Aorta (tissue), 5 donors: Measurements from ENCODE around the gene ELMO1. TPM values are rescaled to one million over a fixed set of nuclear protein-coding genes. Genes with fewer than 3 reads are reported as not detected.

Source experiments
- ATAC-seq: fragments of 200-7000 bp; cut with Tn5 transposase; one replicate; pipeline ENCODE4 v1.9.1; 2022; ENCODE audit warnings: moderate library complexity; ENCODE audit not compliant: low FRiP score
- DNase-seq, 2 donors: peaks; one replicate each; pipeline ENCODE4 v3.0.0-alpha.2; 2020
- H3K27ac ChIP-seq, 2 donors: one replicate each; pipeline ENCODE4 v1.5.1; 2013; ENCODE audit warnings: low read length in 2 of 2, mild to moderate bottlenecking in 2 of 2, moderate library complexity in 2 of 2, control low read depth in 1 of 2, inconsistent platforms in 1 of 2, low read depth in 1 of 2
- H3K27me3 ChIP-seq, 2 donors: one replicate each; pipeline ENCODE4 v1.6.1; 2013; ENCODE audit warnings: control low read depth in 1 of 2, low read length in 1 of 2, mild to moderate bottlenecking in 1 of 2, moderate library complexity in 1 of 2; ENCODE audit not compliant: insufficient read depth in 2 of 2, control insufficient read depth in 1 of 2
- H3K36me3 ChIP-seq, 2 donors: one replicate each; pipeline ENCODE4 v1.6.1; 2013; ENCODE audit warnings: control low read depth in 1 of 2, low read length in 1 of 2, mild to moderate bottlenecking in 1 of 2; ENCODE audit not compliant: insufficient read depth in 2 of 2, control insufficient read depth in 1 of 2
- H3K4me1 ChIP-seq, 2 donors: one replicate each; pipeline ENCODE4 v1.6.1; 2013; ENCODE audit warnings: low read length in 2 of 2, control low read depth in 1 of 2, mild to moderate bottlenecking in 1 of 2, moderate library complexity in 1 of 2; ENCODE audit not compliant: insufficient read depth in 2 of 2, control insufficient read depth in 1 of 2
- H3K4me3 ChIP-seq, 2 donors: one replicate each; pipeline ENCODE4 v1.5.1; 2013; ENCODE audit warnings: low read length in 2 of 2, control low read depth in 1 of 2, mild to moderate bottlenecking in 1 of 2
- H3K9me3 ChIP-seq: one replicate; pipeline ENCODE4 v1.6.1; 2013; ENCODE audit warnings: mild to moderate bottlenecking, low read length; ENCODE audit not compliant: control insufficient read depth
- WGBS, 2 donors: extraction: QIAGEN DNeasy Blood & Tissue Kit; methylation state at CpG; one replicate each; pipeline ENCODE4 v1.1.7; 2013; 5-methylcytosine and 5-hydroxymethylcytosine counted together
- intact Hi-C, 2 donors: fragments of 100-400 bp; cut with DNase I; formaldehyde crosslinking; loops; one replicate each; pipeline versions ENCODE4 v1.14.2 to v1.15.0; 2022
- polyA plus RNA-seq, 2 donors: library from polyadenylated mRNA; stranded (reverse); fragments of 200-250 nt; gene quantifications; one replicate each; pipeline ENCODE4 v1.2.3, GENCODE V29; 2013
- total RNA-seq, 2 donors: library from RNA; stranded (reverse); fragmentation: NEBNext Ultra II Directional; extraction: Animal tissue kit (Norgen Biotek cat#: 25700); gene quantifications; one replicate each; pipeline ENCODE4 v1.2.1, GENCODE V29; 2021
- donor health status: healthy with polysubstance abuse.
- donor health status: Bipolar disorder and iron deficiency.
- donor health status: DM: no; HTN: no; CAD: no.
- donor health status: DM: no; HTN: no; CAD: no.
- donor health status: DM: yes; HTN: yes; CAD: no.

Gene ELMO1
- total and polyA plus RNA-seq, 4 donors = 1.8 to 86.9 (median 24.8) TPM

DNA sequence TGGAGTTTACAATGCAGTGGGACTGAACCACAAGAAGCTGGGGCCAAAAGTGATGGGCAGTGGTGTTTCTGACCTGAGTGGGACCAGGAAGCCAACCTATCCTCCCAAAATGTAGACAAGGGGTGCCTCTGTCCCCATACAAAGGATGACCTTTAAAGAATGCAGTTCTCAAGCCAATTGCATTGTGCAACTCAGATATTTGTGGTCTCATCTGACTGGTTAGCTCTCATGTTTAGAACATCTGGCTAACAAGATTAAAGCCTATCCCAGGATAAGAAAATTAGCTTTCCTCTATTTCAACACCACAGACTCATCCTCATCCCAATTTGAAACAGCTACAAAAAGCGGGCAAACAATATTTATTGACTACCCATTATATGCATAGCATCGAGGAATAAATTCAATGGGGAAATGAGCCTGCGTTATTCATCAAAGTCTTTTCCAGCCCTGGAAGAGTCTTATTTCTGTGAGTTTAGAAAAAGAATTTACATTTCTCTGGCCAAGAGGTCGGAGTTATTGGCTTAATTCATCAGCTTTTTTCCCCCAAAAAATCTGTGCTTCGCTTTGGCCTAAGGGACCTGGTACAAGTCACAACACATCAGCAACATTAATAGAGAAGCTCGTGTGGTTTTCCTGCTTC is 26.7 kb downstream of the ELMO1 start:
- no peak overlapping the region for H3K27ac ChIP-seq
- no peaks in the 10 kb centered on the region for H3K4me1 ChIP-seq
- DNase-seq = no peak

DNA sequence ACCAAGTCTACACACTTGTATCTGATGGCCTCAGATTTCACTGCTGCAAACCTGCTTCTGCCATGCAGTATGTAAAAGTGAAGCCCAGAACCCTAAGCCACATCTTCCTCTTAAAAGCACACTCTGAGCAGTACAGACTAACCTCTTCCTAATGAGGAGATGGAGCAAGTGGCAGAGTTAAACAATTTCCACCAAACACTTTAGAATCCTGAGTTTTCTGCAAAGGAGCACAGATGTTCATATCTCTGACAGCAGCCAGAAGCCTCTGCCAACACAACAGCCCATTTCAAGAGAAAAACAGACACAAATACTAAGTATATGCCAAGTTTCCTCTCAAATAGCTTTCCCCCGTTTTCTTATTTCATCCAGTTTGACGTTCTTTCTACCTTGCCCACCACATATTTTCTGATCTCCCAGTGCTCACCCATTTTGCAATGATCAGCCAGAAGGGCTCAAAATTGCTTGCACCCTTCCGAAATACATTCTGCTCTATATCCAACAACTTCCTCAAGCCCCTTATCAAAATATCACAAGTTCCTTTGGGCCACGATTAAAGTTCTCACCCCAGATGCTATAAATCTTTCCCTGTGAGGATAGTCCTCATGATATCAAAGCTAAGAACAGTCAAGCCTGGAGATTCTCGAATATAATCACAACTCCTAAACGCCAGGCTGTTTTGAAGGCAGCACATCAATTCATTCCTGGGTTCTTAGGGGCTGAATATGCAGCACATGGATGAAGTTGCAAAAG is 27.5 kb downstream of the ELMO1 start:
- H3K27ac ChIP-seq = no peak overlapping the region
- H3K9me3 ChIP-seq = no peaks in the 10 kb centered on the region
- DNase-seq (no peak), ATAC-seq (peak; percentile 40)
- no peaks in the 10 kb centered on the region for H3K36me3 ChIP-seq
- no peaks in the 10 kb centered on the region for H3K27me3 ChIP-seq
- no peaks in the 10 kb centered on the region for H3K4me1 ChIP-seq
- intact Hi-C loops = no loop called here
- H3K4me3 ChIP-seq = no peak overlapping the region
- WGBS, 2 donors = 40 to 44% methylated on average over 6 of the region's 6 CpGs

More for the DNA sequence above, 26.7 kb downstream of the ELMO1 start:
- H3K4me3 ChIP-seq = no peak overlapping the region
- no peaks in the 10 kb centered on the region for H3K9me3 ChIP-seq
- H3K36me3 ChIP-seq = no peaks in the 10 kb centered on the region
- 81 to 90% methylated on average over 6 of the region's 6 CpGs for WGBS, 2 donors
- ATAC-seq = peak; percentile 77
- intact Hi-C loops = no loop called here
- no peaks in the 10 kb centered on the region for H3K27me3 ChIP-seq

DNA sequence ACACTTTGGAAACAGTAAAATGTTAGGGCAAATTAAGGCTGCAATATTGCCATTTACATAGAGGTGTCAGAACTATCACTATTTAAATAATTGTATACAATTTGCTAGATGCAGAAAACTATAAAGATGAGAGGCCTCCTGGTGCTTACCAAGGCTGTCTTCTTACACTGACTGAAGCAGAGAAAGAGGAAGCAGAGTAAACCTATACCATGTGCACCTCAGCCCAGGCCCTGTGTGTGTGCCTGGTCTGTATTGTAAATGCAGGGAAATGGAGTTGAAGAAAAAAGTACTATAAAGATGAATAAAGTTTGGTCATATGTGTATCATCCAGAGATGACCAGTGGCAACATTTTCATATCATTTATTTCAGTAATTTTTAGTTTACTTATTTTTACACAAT is 29.2 kb downstream of the ELMO1 start:
- intact Hi-C loops = no loop called here
- no peaks in the 10 kb centered on the region for H3K36me3 ChIP-seq
- H3K4me3 ChIP-seq = no peak overlapping the region
- H3K4me1 ChIP-seq = no peaks in the 10 kb centered on the region
- DNase-seq (no peak), ATAC-seq (no peak)
- no peaks in the 10 kb centered on the region for H3K27me3 ChIP-seq
- H3K9me3 ChIP-seq = no peaks in the 10 kb centered on the region
- no peak overlapping the region for H3K27ac ChIP-seq

DNA sequence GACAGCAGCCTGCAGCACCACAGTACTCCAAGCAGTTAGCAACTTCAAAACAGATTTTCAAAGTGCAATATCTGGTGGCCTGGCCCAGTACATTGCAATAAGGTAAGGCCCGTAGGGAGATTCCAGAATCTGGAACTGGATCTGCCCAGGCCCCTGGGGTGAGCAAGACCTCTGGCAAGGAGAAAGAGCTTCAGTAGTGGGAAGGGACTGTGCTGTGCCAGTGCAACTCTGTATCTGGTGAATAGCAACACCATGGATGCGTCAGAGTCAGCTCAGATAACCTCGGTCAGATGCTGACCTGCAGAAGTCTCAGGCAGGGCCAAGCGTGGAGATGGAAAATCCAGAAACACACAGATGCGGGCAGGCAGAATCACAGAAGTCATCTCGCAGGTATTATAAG is 30.3 kb downstream of the ELMO1 start:
- Histone ChIP-seq H3K4me3 (no peak overlapping the region), H3K4me1 (no peaks in the 10 kb centered on the region), H3K27ac (no peak overlapping the region), H3K27me3 (no peaks in the 10 kb centered on the region), H3K9me3 (no peaks in the 10 kb centered on the region), H3K36me3 (no peaks in the 10 kb centered on the region)
- ATAC-seq (no peak), DNase-seq (no peak)
- WGBS, 2 donors = 95 to 97% methylated on average over 6 of the region's 6 CpGs
- intact Hi-C loops = no loop called here

DNA sequence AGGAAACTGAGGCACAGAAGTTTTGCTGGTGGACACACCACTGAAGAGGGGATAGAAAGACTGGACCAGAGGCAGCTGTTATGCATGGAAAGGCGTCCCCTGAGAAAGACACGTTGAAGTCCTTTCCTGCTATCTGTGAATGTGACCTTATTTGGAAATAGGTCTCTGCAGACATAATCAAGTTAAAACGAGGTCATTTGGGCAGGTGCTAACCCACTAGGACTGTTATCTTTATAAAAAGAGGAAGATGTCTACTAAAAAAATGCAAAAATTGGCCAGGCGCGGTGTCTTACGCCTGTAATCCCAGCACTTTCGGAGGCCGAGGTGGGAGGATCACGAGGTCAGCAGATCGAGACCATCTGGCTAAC is 31.6 kb downstream of the ELMO1 start:
- Histone ChIP-seq H3K4me1 (no peaks in the 10 kb centered on the region), H3K9me3 (no peaks in the 10 kb centered on the region)
- intact Hi-C loops = no loop called here

DNA sequence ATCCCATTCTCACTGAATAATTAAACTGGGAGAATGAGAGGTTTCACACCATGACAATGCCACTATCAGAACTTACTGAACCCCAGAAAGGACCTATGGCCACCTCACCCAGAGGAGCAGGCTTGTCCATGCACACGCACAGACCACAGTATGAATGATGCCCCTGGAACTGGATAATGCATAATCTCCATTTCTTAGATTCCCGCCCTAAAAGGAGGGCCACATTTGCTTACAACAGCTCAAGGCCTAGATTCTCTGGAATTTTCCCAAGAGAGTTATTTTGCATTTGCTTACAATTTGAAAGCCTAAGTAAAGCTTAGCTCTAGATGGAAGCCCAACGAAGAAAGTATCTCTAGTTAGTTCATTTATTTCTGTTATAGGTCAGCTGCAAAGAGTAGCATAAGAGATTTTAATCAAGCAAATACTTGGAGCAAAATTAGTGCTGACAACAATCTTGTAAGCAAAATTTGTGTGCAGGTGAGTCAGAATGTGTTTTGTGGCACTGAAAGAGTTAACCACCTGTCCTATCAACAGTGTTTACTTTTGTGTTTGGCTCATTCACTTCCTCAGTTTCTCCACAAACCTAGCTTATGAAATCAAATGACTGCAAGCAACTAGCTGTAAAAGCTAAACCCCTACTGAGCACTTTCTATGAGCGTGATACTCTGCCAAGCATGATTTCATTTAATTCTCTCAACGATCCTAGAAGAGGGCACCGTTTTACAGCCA is 32.1 kb downstream of the ELMO1 start:
- H3K36me3 ChIP-seq = no peaks in the 10 kb centered on the region
- H3K9me3 ChIP-seq = no peaks in the 10 kb centered on the region
- H3K27ac ChIP-seq = no peak overlapping the region
- H3K4me3 ChIP-seq = no peak overlapping the region
- WGBS, 2 donors = 85 to 87% methylated on average over 6 of the region's 6 CpGs
- DNase-seq (no peak), ATAC-seq (no peak)
- H3K27me3 ChIP-seq = no peaks in the 10 kb centered on the region
- intact Hi-C loops = no loop called here
- no peaks in the 10 kb centered on the region for H3K4me1 ChIP-seq

More for the DNA sequence above, 31.6 kb downstream of the ELMO1 start:
- no peaks in the 10 kb centered on the region for H3K36me3 ChIP-seq
- no peak for ATAC-seq
- H3K27me3 ChIP-seq = no peaks in the 10 kb centered on the region
- WGBS, 2 donors = 84 to 93% methylated on average over 10 of the region's 10 CpGs
- no peak for DNase-seq
- H3K27ac ChIP-seq = no peak overlapping the region
- no peak overlapping the region for H3K4me3 ChIP-seq

DNA sequence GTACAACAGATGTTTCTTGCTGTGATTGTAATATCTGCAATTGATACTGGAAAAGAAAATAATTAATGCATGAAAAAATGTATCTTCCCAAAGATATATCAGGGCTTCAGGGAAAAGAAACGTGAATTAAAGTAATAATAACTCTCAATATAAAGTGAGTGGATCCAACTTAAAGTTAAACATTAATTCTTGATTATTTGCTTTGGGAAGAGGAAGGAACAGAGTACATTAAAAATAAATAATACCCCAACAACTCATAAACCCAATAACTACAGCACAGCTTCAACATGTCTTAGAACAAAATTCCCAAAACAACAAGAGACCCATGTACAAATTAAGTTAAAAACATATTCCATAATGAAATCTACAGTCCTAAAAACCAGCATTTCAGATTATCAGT is 33.0 kb downstream of the ELMO1 start:
- ATAC-seq = no peak

DNA sequence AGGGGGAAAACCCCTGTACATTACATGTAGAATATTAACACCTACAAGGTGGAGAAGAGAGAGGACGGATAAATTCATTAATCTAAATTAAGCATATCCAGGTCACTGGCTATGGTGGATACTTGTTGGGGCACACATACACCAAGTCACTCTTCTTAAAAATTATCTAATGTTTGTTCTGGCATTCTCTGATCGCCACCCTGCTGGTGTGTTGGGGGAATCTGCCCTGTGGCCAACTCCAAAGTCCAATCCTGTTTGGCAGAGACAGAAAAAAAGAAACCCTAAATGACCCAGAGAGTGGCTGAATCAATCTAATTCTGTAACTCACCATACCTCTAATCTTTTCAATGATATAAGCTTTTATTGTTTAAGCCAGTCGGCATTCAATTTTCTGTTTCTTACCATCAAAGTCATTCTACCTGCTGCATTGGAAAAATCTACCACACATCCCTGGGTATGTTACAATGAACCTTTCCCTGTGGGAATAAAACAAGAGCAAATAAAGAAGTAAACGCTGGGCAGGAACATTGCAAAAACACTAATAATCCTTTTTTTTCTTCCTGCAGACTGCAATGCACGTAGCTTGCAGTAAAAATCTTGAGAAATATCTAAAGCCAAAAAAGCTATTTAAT is 34.2 kb downstream of the ELMO1 start:
- no peaks in the 10 kb centered on the region for H3K27me3 ChIP-seq
- 88 to 89% methylated on average over 5 of the region's 5 CpGs for WGBS, 2 donors
- ATAC-seq = no peak
- no peaks in the 10 kb centered on the region for H3K9me3 ChIP-seq
- no peak for DNase-seq
- intact Hi-C loops = no loop called here
- no peaks in the 10 kb centered on the region for H3K36me3 ChIP-seq
- no peaks in the 10 kb centered on the region for H3K4me1 ChIP-seq
- no peak overlapping the region for H3K4me3 ChIP-seq
- H3K27ac ChIP-seq = no peak overlapping the region

More for the DNA sequence above, 33.0 kb downstream of the ELMO1 start:
- Histone ChIP-seq H3K4me1 (no peaks in the 10 kb centered on the region), H3K9me3 (no peaks in the 10 kb centered on the region), H3K4me3 (no peak overlapping the region), H3K27me3 (no peaks in the 10 kb centered on the region), H3K27ac (no peak overlapping the region), H3K36me3 (no peaks in the 10 kb centered on the region)
- WGBS, 2 donors = 92 to 95% methylated on average over 1 of the region's 1 CpG
- DNase-seq = no peak
- intact Hi-C loops = no loop called here
